AG10803 (cell line): ENCODE results near the gene ZBTB16.
"Not testable (repeated sequence)": the region's sequence is repeated elsewhere in the genome, so short reads cannot be mapped to it uniquely, and the experiment has no call there.

Experiments used
- DNase-seq: peaks from one replicate; pipeline ENCODE4 v3.0.0; 2010; ENCODE audit warnings: low read depth
- H3K4me3 ChIP-seq: 2 replicates; pipeline ENCODE4 v1.5.1; 2011; ENCODE audit warnings: mild to moderate bottlenecking, low read length, control low read depth
- TF ChIP-seq, protein P1 (sequence below): conservative IDR thresholded peaks from 2 replicates; pipeline ENCODE4 v1.5.1; 2011; ENCODE audit warnings: mild to moderate bottlenecking, low read length, control low read depth, inconsistent platforms

The ZBTB16 gene

DNA sequence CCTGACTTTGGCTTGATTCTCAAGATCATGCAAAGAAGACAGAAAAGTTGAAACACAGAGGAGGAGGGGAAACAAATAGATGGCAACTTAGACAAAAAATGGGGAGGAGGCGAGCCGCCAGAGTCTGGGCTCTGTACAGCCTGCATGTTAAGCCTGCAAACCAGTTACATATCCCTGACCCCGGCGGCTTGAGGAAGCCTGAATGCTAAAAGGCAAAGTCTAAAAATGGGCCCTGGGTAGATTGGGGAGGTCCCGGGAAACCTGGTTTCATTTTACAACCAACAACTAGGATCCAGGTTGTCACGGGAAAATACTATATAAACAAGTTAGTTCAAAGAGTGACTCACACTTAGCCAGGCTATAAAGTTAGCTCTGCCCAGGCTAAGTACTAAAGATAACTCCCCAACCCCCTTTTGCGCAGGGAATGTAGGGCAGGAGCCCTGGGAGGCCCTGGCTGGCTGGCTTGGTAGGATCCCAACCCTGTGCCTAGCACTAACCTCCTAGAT, 18.8 kb upstream of the ZBTB16 start:
- H3K4me3 ChIP-seq, result no peak overlapping the region
- TF ChIP-seq, protein P1, sequence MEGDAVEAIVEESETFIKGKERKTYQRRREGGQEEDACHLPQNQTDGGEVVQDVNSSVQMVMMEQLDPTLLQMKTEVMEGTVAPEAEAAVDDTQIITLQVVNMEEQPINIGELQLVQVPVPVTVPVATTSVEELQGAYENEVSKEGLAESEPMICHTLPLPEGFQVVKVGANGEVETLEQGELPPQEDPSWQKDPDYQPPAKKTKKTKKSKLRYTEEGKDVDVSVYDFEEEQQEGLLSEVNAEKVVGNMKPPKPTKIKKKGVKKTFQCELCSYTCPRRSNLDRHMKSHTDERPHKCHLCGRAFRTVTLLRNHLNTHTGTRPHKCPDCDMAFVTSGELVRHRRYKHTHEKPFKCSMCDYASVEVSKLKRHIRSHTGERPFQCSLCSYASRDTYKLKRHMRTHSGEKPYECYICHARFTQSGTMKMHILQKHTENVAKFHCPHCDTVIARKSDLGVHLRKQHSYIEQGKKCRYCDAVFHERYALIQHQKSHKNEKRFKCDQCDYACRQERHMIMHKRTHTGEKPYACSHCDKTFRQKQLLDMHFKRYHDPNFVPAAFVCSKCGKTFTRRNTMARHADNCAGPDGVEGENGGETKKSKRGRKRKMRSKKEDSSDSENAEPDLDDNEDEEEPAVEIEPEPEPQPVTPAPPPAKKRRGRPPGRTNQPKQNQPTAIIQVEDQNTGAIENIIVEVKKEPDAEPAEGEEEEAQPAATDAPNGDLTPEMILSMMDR, result no peak
- no peak for DNase-seq

DNA sequence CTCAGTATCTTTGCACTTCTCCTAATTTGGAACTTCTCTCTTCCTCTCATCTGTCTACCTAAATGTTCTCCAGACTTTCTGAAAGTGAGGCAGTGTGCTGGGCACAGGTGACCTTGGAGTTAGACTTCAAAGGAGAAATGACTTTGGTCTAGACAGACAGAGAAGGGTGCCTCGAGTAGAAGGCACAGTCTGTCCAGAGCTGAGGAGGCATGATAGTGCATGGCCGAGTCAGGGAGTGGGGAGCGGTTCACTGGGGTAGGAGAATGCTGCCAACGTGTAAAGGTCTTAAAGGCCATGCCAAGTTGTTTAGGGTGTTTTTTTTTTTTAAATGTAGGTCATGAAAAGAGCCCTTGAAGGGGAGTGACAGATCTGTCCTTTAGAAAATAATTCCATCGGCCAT, 17.3 kb upstream of the ZBTB16 start:
- H3K4me3 ChIP-seq, result no peak overlapping the region
- DNase-seq, result no peak
- TF ChIP-seq, protein P1, result no peak

DNA sequence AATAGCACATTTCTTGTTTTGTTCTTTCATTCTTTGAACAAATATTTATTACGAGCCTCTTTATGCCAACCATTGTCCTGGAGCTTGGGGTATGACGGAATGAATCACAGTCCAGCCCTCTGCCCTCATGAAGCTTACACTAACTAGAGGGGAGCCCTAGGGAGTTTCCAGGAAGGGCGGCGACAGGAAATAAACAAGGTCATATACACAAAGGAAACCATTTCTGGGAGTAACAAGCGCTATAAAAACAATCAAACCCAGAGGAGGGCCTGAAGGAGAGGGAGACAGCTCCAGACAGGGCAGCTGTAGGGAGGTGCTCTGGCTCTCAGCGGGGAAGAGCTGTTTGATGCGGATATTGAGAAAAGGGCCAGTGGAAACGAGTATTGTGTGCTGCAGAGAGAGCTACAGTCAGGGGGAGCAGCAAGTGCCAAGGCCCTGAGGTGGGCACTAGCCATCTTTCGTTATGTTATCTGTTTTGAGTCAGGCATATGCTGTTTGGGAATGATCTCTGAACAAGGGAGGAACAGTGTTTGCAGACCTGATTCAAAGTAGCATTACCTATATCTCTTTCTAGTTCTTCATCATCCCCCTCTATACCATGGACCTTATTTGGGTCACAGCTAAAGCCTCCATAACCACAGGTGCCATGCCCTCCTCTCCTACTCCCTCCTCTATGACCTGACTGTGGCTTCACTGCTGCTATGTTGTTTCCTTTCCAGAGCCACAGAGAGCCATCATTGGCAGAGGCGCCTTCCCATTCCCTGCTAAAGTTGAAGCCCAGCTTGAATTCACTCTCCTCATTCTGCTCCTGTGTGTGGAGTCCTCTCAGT, 15.3 kb upstream of the ZBTB16 start:
- no peak overlapping the region for H3K4me3 ChIP-seq
- no peak for DNase-seq
- TF ChIP-seq, protein P1, result no peak

DNA sequence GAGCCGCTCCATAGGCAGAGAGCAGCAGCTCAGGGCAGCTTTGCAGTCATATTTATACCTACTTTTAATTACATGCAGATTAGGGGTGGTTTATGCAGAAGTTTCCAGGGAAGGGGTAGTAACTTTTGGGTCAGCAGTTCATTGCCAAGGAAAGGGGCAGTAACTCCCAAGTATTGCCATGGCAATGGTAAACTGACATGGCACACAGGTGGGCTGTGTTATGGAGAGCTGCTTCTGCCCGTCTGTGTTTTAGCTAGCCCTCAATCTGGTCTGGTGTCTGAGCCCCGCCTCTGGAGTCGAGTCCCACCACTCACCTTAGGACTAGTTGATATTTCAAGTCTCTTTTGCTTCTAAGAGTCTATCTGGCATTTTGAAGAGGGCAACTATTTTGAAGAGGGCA, 12.2 kb upstream of the ZBTB16 start:
- no peak for DNase-seq
- TF ChIP-seq, protein P1, result no peak
- no peak overlapping the region for H3K4me3 ChIP-seq

DNA sequence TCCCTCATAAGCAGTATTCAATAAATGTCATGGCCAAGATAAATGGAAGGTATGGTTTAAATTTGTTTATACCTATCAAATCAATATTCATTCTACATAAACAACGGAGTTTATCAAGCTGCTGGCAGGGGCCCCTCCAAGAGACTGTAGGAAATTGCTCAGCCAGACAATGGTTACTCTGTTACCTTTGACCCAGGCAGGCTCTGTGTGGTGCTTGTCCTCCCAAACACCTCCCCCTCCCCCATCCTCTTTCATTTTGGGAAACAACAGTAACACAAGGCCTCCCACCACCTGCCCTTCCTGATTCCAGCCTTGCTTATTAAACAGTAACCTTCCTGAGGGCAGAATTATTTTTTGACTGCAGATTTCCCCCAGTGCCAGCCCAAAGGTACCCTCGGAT, 10.5 kb upstream of the ZBTB16 start:
- TF ChIP-seq, protein P1, result no peak
- no peak for DNase-seq
- H3K4me3 ChIP-seq, result no peak overlapping the region

DNA sequence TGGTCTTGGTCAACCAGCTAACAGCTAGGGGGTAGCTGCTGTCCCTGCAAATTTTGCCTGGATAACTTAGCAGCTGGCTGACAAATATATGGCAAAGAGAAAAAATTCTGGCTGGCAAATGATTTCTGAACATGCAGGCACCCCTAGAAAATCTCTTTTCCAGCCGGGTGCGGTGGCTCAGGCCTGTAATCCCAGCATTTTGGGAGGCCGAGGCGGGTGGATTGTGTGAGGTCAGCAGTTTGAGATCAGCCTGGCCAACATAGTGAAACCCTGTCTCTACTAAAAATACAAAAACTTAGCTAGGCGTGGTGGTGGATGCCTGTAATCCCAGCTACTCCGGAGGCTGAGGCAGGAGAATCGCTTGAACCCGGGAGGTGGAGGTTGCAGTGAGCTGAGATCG, 9.7 kb upstream of the ZBTB16 start:
- not testable (repeated sequence) for DNase-seq, H3K4me3 ChIP-seq

DNA sequence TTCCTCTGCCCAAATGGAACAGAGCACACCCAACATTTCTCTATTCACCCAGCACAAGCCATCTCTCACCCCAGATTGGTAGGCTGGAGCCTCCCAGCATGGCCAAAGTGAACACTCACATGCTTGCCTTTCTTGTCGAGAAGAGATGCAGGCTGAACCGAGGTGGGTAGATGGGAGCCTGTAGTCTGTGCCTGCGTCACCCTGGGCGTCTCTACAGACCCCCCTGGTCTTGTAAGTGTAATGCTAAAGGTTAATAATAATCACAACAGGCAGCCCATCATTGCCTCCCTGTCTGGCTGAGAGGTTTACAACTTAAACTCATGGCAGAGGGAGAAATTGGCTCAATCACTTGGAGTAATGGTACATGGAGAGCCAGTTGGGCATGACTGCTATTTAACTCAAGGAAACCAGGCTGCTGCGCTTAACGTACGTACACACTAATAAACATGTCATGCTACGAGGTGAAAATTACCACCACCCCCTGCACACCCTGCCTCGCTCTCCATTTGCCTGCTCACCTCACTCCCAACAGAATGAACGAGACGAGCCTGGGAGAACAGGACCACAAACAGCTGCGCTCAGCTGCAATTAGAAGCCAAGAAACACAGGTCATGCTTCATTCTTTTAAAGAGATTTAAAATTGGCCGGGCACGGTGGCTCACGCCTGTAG, 9.1 kb upstream of the ZBTB16 start:
- no peak for DNase-seq
- TF ChIP-seq, protein P1, result no peak
- H3K4me3 ChIP-seq, result no peak overlapping the region
